Panc1 (cell line): ENCODE data around the gene PROM2. TPM values are rescaled to one million over a fixed set of nuclear protein-coding genes. Genes with fewer than 3 reads are reported as not detected.

Source experiments
- ATAC-seq: fragments of 200-7000 bp; cut with Tn5 transposase; 2 replicates; pipeline ENCODE4 v1.9.1; 2020; ENCODE audit warnings: mild to moderate bottlenecking, moderate library complexity
- BruUV-seq: library from RNA; stranded (reverse); fragments of 400-500 nt; replicated peaks from 2 replicates; lab custom pipeline; 2021; lab: Mats Ljungman, UMichigan
- CTCF ChIA-PET: fragments of 300-600 bp; sonication (Branson Sonifier 250); formaldehyde crosslinking; loops from one replicate; lab custom pipeline; 2022; ENCODE audit warnings: antibody characterized with exemption; lab: Charles Lee
- POLR2A ChIA-PET: fragments of 300-600 bp; sonication (Branson Sonifier 250); formaldehyde crosslinking; loops from one replicate; lab custom pipeline; 2022; ENCODE audit warnings: antibody characterized with exemption; lab: Charles Lee
- DNase-seq: peaks from one replicate; pipeline ENCODE4 v3.0.0-alpha.2; 2010; ENCODE audit warnings: low read depth, low spot score
- H3K27ac ChIP-seq: 2 replicates; pipeline ENCODE4 v1.5.1; 2011; ENCODE audit warnings: mild to moderate bottlenecking, low read length, inconsistent platforms
- H3K27me3 ChIP-seq: fragments of 200-500 bp; sonication (Bioruptor generic); 2 replicates; pipeline ENCODE4 v1.6.0; 2014; ENCODE audit warnings: low read length, inconsistent platforms; ENCODE audit not compliant: control insufficient read depth, insufficient read depth
- H3K36me3 ChIP-seq: fragments of 200-500 bp; sonication (Bioruptor generic); 2 replicates; pipeline ENCODE4 v1.5.1; 2014; ENCODE audit warnings: inconsistent platforms, mild to moderate bottlenecking, low read length, moderate library complexity; ENCODE audit not compliant: control insufficient read depth, insufficient read depth
- H3K4me1 ChIP-seq: 2 replicates; pipeline ENCODE4 v1.5.1; 2011; ENCODE audit warnings: inconsistent platforms, mild to moderate bottlenecking, low read length, moderate library complexity; ENCODE audit not compliant: control insufficient read depth, insufficient read depth
- H3K4me3 ChIP-seq, 2 experiments: 2 replicates each; pipeline ENCODE4 v1.5.1; 2011 to 2012; ENCODE audit warnings: low read depth in 2 of 2, low read length in 2 of 2, mild to moderate bottlenecking in 2 of 2, inconsistent platforms in 1 of 2, moderate library complexity in 1 of 2
- H3K9me3 ChIP-seq: fragments of 200-500 bp; sonication (Bioruptor generic); 2 replicates; pipeline ENCODE4 v1.5.1; 2014; ENCODE audit warnings: low read depth, mild to moderate bottlenecking, inconsistent platforms, low read length, moderate library complexity; ENCODE audit not compliant: control insufficient read depth, insufficient read depth
- POLR2AphosphoS5 ChIP-seq: IDR thresholded peaks from 2 replicates; pipeline ENCODE4 v1.6.1; 2012; ENCODE audit warnings: mild to moderate bottlenecking, low read depth, low read length, moderate library complexity
- REST ChIP-seq, 2 experiments: IDR thresholded peaks; 2 replicates each; pipeline ENCODE4 v1.6.1; 2011 to 2012; ENCODE audit warnings: low read depth in 2 of 2, control low read depth in 1 of 2, low read length in 1 of 2, mild to moderate bottlenecking in 1 of 2, moderate library complexity in 1 of 2; ENCODE audit not compliant: insufficient read depth in 1 of 2
- SIN3A ChIP-seq: IDR thresholded peaks from 2 replicates; pipeline ENCODE4 v1.6.1; 2012; ENCODE audit warnings: low read depth, mild to moderate bottlenecking, low read length, moderate library complexity, borderline replicate concordance; ENCODE audit not compliant: insufficient read depth
- TCF7L2 ChIP-seq: IDR thresholded peaks from 2 replicates; pipeline ENCODE4 v1.6.1; 2011; ENCODE audit warnings: mild to moderate bottlenecking, low read depth, low read length, inconsistent platforms
- in situ Hi-C: cut with HindIII; loops from 2 replicates; pipeline ENCODE4 v1.10.0; 2016; ENCODE audit warnings: low sequenced_read_pairs, low pct_unique_long_range_greater_than_20kb
- intact Hi-C: fragments of 100-400 bp; cut with micrococcal nuclease; formaldehyde crosslinking; loops from one replicate; pipeline ENCODE4 v1.10.0; 2022; ENCODE audit not compliant: unreplicated experiment
- total RNA-seq: library from RNA; stranded (reverse); gene quantifications from one replicate; pipeline ENCODE4 v1.2.1, GENCODE V29; 2021; ENCODE audit not compliant: unreplicated experiment
- TF ChIP-seq, protein P1 (sequence below): fragments of 450-650 bp; IDR thresholded peaks from 2 replicates; pipeline ENCODE4 v1.5.1; 2017; ENCODE audit warnings: mild to moderate bottlenecking

The PROM2 gene
- total RNA-seq, 1 experiment from 2014 or later, result 1.4 TPM

- H3K36me3 ChIP-seq, result no peaks in the 10 kb centered on the region
- in situ Hi-C loops (no loop called here), intact Hi-C loops (no loop called here)
- DNase-seq (no peak), ATAC-seq (no peak)
- no peaks in the 10 kb centered on the region for H3K9me3 ChIP-seq
- TF ChIP-seq REST (IDR thresholded peaks at IDR 0.05; ENCODE audit: insufficient read depth in 1 of 2, low read depth in 2 of 2, low read length in 1 of 2), result no peak
- TF ChIP-seq SIN3A, result no peak
- TF ChIP-seq, protein P1, sequence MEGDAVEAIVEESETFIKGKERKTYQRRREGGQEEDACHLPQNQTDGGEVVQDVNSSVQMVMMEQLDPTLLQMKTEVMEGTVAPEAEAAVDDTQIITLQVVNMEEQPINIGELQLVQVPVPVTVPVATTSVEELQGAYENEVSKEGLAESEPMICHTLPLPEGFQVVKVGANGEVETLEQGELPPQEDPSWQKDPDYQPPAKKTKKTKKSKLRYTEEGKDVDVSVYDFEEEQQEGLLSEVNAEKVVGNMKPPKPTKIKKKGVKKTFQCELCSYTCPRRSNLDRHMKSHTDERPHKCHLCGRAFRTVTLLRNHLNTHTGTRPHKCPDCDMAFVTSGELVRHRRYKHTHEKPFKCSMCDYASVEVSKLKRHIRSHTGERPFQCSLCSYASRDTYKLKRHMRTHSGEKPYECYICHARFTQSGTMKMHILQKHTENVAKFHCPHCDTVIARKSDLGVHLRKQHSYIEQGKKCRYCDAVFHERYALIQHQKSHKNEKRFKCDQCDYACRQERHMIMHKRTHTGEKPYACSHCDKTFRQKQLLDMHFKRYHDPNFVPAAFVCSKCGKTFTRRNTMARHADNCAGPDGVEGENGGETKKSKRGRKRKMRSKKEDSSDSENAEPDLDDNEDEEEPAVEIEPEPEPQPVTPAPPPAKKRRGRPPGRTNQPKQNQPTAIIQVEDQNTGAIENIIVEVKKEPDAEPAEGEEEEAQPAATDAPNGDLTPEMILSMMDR, result no peak
- no peak for TF ChIP-seq TCF7L2
- POLR2A ChIA-PET, result no interaction called here
- H3K27me3 ChIP-seq, result no peaks in the 10 kb centered on the region
- H3K4me1 ChIP-seq, result no peaks in the 10 kb centered on the region
- CTCF ChIA-PET, result no interaction called here
- H3K4me3 ChIP-seq, result no peak overlapping the region
- H3K27ac ChIP-seq, result no peak overlapping the region
- BruUV-seq, result no TSS peak
Observed at GRCh38 chr2:95281071-95281470, 6.8 kb downstream of the PROM2 start.

GRCh38 chr2:95281786-95282185 is 7.5 kb downstream of the PROM2 start:
- Histone ChIP-seq H3K4me1 (no peaks in the 10 kb centered on the region), H3K27me3 (no peaks in the 10 kb centered on the region), H3K4me3 (no peak overlapping the region), H3K36me3 (no peaks in the 10 kb centered on the region), H3K27ac (no peak overlapping the region), H3K9me3 (no peaks in the 10 kb centered on the region)
- POLR2A ChIA-PET, result no interaction called here
- CTCF ChIA-PET, result no interaction called here
- in situ Hi-C loops, result no loop called here
- intact Hi-C loops, result no loop called here
- DNase-seq, result no peak
- BruUV-seq, result no TSS peak
- ATAC-seq, result no peak
- TF ChIP-seq POLR2AphosphoS5, result no peak
- TF ChIP-seq SIN3A, result no peak
- no peak for TF ChIP-seq REST (IDR thresholded peaks at IDR 0.05; ENCODE audit: insufficient read depth in 1 of 2, low read depth in 2 of 2, low read length in 1 of 2)
- TF ChIP-seq, protein P1, result no peak
- no peak for TF ChIP-seq TCF7L2
